CD4-positive, alpha-beta T cell treated with Interleukin-4 for 1 hour (primary cell): ENCODE results near the gene PHYHIPL.
A peak's percentile ranks its signal among the peaks of the same experiment; 100 is the strongest.
"Not testable (repeated sequence)": the region's sequence is repeated elsewhere in the genome, so short reads cannot be mapped to it uniquely, and the experiment has no call there.

ENCODE experiments used
- DNase-seq, 2 donors: peaks; one replicate each; pipeline ENCODE4 v3.0.0-alpha.2; 2020 to 2022

Gene PHYHIPL

DNA sequence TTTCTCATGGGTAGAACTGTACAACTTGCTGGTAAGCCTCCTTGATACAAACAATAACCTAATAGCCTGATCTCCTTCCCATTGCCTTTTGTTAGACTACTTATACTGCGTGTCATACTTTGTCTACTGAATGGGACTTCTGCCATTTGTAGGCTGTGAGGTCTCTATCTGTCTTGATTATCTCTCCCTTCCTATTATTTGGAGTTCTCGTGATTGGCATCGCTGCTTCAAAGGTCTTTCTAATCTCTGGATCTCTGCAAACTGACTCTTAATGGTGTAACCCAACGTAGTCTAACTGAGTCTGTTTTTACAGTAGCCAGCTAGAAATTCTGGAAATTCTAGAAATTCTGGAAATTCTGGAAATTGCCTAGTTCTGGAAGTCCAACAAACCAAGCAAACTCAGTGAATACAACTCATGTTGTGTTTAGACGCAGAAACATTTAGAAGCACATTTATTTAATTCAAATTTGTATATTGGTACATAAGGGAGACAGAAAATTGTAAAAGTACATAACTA, 29.8 kb downstream of the PHYHIPL start:
- no peak for DNase-seq

DNA sequence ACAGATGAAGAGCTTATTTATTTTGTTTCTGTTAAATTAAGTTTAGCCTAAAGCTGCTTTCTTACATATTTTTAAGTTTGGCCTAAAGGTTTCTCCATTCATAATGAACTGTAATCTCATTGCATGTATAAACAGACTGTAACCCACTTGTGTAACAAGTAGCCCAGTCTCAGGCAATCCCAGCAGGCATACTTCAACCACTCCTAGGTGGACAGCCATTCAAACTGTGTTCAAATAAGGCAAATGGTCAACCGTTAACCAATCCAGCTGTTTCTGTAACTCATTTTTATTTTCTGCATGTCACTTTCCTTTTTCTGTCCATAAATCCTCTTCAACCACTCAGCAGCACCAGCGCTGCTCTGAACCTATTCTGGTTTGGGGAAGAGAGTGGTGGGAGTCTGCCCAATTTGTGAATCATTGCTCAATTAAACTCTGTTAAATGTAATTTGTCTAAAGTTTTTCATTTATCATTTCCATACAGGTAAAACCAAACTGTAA, 35.9 kb downstream of the PHYHIPL start:
- no peak for DNase-seq

DNA sequence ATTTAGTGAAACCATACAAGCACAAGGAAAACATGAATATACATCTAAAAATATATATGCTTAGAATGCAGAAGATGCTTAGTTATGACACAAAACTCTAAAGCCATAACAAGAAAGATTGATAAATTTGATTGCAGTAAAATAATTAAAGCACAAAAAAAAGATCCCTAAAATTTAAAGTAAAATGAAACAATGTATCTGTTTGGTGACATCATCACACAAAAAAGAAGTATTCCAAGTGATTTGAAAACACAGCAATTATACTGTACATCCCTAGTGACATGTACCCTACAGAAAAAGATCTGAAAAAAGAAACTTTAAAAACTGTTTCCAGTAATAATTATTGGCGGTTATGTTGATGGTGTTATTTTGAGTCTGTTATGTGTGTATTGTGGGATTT, 37.7 kb downstream of the PHYHIPL start:
- no peak for DNase-seq

DNA sequence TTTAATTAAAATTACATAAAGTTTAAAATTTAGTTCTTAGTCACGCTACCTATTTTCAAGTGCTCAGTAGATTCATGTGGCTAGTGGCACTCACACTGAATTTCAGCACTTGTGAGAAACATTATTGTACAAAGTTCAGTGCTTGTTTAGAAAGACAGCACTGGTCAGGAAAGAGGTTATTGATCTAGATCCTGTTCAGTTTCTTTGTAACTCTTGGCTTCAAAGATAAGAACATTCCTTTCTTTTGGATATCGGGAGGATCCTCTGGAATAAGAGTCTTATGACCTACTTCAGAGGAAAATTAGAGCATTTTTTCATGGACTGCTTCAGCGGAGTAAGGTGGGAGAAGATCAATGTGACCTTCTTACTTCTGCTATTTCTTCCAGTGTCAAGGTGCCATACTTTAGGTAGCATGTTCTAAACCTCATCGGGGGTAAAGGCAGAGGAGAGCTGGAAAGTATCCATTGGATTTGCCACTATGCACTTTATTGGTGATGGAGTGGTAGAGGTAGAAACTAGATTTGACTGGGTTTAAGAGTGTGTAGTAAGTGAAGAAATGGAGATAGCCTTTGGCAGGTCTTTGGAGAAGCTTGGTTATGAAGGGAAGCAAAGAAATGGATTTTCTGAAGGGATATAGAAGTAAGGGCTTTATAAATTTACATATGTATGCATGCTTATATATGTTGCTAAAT, 39.9 kb downstream of the PHYHIPL start:
- no peak for DNase-seq

DNA sequence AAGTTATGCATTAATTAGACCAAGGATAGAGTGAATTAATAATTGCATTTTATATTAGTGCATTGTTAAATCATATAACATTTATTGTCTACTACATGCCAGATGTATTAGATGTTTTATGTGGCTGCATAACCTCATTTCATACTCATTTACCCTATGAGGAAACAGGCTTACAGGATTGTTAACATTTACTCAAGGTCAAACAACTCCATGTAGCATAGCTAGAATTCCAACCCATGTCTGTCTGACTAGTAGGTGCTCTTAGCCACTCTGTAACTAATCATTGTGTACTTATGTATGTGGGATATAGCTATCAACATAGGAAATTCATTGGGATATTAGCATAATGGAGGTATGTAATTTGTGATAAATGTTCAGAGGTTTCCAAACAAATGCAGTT, 46.3 kb downstream of the PHYHIPL start:
- DNase-seq: no peak

DNA sequence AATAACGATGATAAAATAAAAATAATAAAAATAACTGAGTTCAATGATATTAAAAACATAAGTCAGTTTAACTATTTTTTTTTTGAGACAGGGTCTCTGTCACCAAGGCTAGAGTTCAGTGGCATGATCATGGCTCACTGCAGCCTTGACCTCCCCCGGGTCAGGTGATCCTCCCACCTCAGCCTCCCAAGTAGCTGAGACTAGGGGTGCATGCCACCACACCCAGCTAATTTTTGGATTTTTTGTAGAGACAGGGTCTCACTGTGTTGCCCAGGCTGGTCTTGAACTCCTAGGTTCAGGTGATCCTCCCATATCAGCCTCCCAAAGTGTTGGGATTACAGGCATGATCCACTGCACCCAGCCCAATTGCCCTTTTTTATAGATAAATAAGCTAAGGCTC, 47.2 kb downstream of the PHYHIPL start:
- not testable (repeated sequence) for DNase-seq

DNA sequence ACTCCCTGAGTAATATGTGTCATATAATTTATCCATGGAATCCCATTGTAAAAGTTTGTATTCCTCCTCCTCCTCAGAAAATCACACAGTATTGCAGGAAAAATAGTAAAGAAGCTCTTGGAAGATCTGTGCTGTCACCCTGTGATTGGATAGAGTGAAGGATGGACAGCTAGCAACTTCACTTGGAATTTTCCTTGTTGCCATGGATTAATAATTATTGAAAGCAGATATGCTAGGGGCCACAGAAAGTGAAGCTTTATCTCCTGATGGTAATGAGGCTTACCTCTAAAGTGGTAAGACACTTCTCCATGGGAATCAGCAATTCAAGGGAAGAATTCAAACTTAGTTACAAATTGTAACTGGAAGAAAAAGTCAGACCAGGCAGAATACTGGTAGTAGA, 48.8 kb downstream of the PHYHIPL start:
- no peak for DNase-seq

DNA sequence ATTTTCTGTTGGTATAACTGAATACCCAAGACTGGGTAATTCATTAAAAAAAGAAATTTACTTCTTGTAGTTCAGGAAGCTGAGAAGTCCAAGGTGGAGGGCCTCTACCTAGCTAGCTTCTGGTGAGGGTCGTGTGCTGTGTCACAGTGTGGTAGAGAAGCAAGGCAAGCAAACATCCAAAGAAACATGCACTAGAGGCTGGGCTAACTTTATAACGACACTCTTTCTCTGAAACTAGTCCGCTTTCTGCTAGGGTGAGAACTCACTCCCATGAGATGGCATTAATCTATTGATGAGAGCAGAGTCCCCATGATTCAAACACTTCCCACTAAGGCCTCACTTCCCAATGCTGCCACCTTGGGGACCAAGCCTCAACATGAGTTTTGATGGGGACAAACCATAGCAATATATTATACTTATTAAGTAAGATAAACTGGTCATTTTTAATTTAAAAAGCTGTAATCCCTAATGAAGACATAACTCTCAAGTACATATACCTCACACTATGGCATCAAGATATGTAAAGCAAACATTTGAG, 50.8 kb downstream of the PHYHIPL start:
- no peak for DNase-seq

DNA sequence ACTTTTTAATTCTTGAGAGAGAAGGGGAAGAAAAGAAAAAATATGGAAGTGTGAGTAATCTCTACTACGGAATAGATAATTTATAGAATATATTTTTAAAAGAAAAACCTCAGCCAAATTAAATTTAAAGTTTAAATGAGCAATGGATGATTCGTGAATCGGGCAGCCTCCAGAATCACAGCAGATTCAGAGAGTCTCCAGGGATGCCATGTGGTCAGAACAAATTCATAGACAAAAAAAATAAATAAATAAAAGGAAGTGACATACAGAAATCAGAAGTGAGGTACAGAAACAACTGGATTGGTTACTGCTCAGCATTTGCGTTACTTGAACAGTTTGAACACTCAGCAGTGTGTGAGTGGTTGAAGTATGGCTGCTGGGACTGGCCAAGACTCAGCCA, 53.0 kb downstream of the PHYHIPL start:
- no peak for DNase-seq

DNA sequence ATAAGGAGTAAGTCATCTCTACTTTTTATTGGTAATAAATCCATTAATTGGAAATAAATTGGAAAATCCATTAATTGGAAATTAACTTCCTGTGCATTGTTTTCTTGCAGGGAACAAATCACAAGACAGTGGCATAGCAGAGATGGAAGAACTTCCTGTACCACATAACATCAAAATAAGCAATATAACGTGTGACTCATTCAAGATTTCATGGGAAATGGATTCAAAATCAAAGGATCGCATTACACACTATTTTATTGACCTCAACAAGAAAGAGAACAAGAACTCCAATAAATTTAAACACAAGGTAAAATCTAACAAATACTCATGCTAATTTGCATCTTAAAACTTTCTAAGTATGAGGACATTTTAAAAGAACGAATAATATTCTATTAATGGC, 57.8 kb downstream of the PHYHIPL start:
- no peak for DNase-seq

DNA sequence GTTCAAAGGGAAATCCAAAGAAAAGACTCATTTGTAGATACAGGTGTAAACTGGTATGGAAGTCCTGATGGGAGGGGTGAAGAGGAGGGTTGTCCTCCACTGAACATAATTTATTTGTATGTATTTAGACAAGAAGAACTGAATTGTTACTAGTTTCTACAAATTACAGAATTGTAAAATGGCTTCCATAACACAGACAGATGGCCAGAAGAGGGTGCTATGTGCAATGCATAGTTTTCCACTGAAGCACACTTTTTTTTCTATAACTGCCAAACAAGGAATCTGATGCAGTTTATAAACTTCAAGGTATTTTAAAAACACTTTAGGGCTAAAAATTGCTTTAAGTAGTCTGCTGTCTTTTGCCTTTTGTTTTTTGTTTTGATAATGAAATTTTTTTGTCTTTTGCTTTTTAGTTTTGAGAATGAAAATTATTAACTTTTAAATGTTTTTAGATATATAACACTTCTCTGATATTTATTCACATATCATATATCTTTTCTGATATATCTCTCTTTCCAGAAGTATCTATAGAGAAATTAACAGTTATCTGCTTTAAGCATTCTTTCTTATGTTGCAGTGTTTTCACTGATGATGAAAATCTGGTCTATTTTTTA, 58.5 kb downstream of the PHYHIPL start:
- no peak for DNase-seq

DNA sequence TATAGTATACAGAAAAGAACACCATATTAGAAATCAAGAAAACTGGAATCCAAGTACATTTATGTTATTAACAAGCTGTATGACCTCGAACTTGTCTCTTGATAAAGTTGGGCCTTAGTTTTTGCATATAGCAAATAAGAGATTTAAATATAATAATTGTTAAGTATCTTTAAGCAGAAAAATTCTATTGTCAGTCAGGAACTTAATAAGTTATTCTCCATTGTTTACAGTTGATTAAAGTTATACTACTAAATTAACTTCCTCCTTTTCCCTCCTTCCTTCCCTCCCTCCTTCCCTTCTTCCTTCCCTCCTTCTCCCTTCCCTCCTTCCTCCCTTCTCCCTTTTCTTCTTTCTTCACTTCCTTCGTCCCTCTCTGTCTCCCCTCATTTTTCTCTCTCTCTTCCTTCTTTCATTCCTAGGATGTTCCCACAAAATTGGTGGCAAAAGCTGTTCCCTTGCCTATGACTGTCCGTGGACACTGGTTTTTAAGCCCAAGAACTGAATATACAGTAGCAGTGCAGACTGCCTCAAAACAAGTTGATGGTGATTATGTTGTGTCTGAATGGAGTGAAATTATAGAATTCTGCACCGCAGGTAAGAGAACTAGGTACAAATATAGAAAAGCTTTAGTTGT, 59.7 kb downstream of the PHYHIPL start:
- DNase-seq: no peak

DNA sequence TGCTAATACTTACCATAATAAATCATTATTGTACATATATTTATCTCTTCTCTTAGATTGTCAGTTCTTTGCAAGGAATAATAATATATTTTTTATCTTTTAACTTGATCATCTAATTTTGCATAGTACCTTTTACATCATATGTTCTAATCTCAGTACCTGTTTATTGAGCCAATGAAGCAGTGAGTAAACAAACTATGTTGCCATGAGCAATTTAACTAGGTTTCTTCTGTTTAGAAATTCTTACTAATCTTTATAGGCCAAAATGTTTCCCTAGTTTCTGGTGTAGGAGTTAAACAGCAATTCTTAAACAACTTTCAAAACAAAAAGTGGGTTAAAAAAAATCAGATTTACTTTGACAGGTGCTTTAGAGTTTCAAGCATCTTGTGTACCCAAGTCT, 61.3 kb downstream of the PHYHIPL start:
- no peak for DNase-seq

DNA sequence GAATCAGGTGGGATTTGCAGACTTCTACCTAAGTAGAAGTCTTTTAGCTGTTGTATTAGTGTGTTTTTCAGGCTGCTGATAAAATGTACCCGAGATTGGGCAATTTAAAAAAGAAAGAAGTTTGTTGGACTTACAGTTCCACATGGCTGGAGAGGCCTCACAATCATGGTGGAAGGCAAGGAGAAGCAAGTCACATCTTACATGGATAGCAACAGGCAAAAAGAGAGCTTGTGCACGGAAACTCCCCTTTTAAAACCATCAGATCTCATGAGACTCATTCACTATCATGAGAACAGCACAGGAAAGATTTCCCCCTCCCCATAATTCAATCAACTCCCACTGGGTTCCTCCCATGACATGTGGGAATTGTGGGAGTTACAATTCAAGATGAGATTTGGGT, 62.7 kb downstream of the PHYHIPL start:
- DNase-seq: not testable (repeated sequence)

DNA sequence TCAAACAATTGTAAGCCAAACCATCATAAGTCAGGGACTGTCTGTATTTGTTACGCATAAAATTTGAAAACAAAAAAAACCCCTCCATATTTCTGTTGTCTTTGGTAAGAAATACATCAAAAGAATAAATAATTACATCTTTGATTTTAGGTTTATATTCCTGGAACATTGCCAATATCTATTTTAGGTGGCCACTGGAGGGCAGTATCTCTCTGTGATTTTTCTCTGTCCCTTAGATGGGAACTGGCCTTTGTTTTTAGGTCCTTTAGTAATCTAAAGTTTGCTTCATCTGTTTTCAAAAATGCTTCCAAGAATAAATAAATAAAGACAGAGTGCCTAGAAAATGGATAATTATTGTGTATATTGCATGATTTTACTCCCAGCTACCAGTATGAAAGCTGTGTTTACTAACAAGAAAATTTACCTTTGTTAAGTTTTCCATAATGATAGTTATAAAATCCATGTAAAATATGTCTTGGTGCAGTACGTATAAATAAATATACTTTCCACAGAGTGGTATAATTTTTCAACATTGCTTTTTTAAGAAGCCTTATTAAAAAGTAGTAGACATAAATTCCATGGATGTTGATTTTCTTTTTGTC, 64.2 kb downstream of the PHYHIPL start:
- peak in 1 of 2 donors; percentile 22 for DNase-seq

DNA sequence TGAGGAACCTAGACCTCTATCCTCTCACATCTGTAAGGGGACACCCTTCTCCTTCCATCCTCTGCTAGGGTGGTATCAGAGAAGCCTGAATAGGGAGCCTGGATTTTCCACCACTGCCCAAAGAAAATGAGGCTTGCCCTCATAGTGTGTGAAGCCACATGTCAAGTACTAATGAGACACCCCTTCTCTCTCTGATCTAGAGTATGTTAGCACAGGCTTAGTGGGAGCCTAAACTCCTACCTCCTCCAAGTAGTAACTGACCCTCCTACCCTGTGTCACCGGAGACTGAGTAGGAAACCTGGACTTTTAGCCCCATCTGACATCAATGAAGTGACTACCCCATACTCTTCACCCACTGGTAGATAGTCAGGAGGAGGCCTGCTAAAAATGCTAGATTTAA, 65.6 kb downstream of the PHYHIPL start:
- no peak for DNase-seq

DNA sequence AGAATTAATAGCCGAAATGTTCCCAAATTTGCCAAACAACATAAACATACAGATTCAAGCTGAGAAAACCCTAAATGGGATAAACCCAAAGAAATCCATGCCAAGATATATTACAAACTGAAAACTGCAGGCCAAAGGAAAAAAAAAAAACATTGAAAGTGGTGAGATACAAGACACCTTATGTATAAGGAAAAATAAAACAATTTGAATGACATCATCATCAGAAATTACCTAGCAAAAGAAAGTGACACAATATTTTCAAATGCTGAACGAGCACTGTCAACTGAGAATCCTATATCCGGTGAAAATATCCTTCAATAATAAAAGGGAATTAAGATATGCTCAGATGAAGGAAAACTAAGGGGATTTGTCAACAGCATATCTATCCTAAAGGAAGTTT, 66.5 kb downstream of the PHYHIPL start:
- no peak for DNase-seq

DNA sequence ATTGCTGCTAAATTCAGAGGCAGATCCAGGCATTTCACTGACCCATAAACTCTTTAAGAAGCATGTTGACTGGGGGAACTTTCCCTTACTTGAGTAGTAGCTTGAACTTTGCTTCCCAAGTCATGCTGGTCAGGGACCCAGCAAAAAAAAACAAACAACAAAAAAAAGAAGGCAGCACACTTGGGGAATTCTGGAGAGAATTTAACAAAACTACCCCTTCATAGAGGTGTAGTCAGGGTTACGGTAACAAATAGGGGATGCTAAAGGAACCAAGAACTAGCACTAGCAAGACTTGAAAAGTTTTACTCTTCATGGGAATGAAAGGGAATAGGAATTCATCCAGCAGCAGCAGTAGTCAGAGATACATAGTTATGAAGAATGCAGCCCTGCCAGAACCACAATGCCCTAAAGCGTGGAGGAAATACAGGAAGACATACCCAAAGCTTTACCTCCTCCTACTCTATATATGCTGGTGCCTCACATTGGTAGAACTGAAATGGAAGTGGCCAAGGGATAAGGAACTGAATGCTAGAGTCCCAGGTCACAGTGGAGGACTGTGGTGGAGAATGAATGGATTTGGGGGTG, 67.3 kb downstream of the PHYHIPL start:
- DNase-seq: no peak

DNA sequence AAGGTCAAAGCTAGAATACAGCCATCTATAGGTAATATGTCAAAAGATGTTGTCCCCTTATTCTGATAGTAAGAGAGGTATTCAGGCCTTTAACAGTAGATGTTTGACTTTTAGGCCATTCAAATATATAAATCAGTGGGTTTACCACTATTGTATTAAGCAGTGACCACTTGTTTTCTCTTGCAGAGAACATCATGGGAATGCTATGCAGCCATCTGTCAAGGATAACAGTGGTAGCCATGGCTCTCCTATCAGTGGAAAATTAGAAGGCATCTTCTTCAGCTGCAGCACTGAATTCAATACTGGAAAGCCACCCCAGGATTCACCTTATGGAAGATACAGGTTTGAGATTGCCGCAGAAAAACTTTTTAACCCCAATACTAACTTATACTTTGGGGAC, 68.4 kb downstream of the PHYHIPL start:
- no peak for DNase-seq

DNA sequence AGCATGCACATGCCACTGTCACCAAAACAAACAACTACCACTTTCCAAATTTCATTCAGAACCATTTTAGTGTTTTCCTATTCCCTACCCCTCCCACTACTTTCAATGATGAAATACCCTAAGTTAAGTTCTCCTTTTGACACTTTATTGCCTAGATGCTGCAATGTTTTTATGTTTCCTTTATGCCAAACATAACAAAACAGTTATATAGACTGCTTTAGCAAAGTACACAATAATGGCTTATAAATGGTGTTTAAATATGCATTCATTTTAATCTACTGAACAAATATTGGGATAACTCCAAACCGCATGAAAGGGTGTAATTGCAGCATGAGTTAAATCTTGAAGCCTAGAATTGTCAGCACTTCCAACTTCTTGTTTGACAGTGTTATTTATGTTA, 69.2 kb downstream of the PHYHIPL start:
- no peak for DNase-seq

DNA sequence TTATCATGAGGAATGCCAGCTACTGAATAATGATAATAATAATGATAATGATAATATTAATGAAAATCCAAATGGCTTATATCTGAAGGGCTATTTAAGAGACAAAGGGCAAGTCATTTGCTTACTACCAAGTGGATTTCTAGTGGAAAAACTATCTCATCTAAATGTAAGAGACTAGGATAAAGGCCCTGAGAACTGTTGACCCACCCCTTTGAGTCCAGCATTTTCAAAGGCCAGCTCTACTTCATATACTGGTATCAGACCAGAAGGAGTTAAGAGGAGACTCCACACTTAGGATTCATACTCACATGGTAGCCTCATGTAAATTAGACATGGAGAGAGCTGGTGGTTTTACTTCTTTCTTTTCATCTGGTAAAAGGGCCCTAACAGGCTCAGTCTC, 76.0 kb downstream of the PHYHIPL start:
- no peak for DNase-seq

DNA sequence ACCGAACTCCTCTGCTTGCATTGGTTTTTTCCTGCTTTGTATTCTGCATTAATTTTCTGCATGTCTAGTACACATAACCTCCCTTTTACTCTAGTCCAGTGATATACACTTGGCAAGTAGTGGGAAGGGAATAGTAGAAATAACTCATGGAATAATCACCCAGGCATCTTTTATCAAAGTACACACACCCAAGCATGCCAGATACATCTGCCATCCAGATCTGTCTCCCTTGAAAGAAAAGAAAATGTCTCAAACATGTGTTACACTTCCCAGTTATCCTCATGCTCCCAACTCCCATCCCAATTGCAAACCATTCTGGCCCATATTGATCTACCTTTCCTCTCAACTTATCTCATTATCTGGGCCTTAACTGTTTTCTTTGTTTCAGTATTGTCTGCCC, 79.0 kb downstream of the PHYHIPL start:
- no peak for DNase-seq

DNA sequence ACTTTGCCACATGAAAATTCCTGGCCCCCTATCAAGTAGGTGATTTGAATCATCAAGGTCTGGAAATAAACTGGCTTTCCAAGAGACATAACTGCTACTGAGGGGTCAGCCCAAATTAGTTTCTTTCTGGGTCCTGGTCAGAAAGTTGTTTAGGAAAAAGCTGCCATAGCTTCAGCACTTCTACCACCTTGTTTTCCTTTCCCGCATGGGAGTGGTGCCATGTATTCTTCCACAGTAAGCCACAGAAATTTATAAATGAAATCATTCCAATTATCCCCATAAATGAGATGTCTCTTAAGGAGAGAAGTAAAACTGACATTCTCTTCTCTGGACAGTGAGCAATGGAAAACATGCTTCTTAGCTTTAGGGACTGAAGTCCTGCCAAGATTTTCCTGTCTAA, 80.8 kb downstream of the PHYHIPL start:
- DNase-seq: no peak
